ENCODE data around the gene TMEM114.

GRCh38 chr16:8620535-8620934, 30.2 kb upstream of the TMEM114 start:
- TF ChIP-seq POLR2A (IDR thresholded peaks at IDR 0.05): no peak
- no peak for TF ChIP-seq CTCF (IDR thresholded peaks at IDR 0.05)
